ENCODE data around the gene PCDH1.

DNA sequence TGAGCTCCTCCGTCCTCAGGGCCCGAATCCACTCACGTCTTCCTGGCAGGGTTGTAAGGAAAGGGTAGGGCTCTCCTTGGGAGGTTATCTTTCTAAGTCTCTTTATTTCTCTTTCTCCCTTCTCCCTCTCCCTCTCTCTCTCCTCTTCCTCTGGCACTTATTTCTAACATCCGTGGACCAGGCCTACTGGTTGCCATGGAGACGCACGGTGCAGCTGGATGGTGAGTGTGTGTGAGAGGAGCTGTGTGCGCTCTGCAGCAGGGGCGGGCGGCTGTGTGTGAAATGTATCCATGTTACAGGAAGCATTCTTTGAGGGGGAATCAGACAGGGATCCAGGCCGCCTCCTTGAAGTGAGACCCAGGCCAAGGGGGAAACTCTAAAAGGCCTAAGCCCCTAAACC is 32.2 kb downstream of the PCDH1 start:
- TF ChIP-seq EP300 (IDR thresholded peaks at IDR 0.05), result no peak
- TF ChIP-seq, protein P1, sequence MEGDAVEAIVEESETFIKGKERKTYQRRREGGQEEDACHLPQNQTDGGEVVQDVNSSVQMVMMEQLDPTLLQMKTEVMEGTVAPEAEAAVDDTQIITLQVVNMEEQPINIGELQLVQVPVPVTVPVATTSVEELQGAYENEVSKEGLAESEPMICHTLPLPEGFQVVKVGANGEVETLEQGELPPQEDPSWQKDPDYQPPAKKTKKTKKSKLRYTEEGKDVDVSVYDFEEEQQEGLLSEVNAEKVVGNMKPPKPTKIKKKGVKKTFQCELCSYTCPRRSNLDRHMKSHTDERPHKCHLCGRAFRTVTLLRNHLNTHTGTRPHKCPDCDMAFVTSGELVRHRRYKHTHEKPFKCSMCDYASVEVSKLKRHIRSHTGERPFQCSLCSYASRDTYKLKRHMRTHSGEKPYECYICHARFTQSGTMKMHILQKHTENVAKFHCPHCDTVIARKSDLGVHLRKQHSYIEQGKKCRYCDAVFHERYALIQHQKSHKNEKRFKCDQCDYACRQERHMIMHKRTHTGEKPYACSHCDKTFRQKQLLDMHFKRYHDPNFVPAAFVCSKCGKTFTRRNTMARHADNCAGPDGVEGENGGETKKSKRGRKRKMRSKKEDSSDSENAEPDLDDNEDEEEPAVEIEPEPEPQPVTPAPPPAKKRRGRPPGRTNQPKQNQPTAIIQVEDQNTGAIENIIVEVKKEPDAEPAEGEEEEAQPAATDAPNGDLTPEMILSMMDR (IDR thresholded peaks at IDR 0.05), result no peak
- no peak for TF ChIP-seq POLR2A (IDR thresholded peaks at IDR 0.05)

All from gastroesophageal sphincter (tissue), 3 donors.